Measurements from ENCODE around the gene CDC37.

DNA sequence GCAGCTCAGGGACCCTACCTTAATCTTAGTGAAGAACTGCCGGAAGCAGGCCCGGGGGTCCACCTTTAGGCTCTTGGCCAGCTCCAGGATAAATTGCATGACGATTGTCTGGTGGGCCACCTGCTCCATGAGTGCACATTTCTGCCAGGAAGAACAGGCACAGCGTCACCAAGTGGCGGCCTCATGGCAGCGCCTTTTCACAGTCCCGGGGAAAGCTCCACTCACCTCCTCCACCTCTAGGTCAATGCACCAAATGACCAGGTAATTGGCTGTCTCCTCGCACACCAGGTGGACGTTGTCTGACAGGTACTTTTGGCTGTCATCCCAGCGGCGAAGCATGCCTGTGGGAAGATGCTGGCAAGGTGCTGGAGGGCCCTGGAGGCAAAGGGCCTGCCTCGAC, 8.3 kb downstream of the CDC37 start:
- TF ChIP-seq, protein P1, sequence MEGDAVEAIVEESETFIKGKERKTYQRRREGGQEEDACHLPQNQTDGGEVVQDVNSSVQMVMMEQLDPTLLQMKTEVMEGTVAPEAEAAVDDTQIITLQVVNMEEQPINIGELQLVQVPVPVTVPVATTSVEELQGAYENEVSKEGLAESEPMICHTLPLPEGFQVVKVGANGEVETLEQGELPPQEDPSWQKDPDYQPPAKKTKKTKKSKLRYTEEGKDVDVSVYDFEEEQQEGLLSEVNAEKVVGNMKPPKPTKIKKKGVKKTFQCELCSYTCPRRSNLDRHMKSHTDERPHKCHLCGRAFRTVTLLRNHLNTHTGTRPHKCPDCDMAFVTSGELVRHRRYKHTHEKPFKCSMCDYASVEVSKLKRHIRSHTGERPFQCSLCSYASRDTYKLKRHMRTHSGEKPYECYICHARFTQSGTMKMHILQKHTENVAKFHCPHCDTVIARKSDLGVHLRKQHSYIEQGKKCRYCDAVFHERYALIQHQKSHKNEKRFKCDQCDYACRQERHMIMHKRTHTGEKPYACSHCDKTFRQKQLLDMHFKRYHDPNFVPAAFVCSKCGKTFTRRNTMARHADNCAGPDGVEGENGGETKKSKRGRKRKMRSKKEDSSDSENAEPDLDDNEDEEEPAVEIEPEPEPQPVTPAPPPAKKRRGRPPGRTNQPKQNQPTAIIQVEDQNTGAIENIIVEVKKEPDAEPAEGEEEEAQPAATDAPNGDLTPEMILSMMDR (IDR thresholded peaks at IDR 0.05) = no peak
- TF ChIP-seq EZH2 (IDR thresholded peaks at IDR 0.05) = no peak

Data from neural progenitor cell (in vitro differentiated cells).